GM19467 (cell line): ENCODE data around the gene SPRR1A.

Source experiments
- ATAC-seq: cut with Tn5 transposase; IDR thresholded peaks from one replicate; pipeline ENCODE4 v1.9.1; 2021; ENCODE audit warnings: mild to moderate bottlenecking, moderate library complexity; ENCODE audit not compliant: unreplicated experiment

Gene SPRR1A

GRCh38 chr1:152983743-152984142 is at the start of gene SPRR1A:
Gene SPRR1A (plus strand): TSS chr1:152984081. CDS start chr1:152985231, 1,150 bp downstream.
- no peak for ATAC-seq

DNA sequence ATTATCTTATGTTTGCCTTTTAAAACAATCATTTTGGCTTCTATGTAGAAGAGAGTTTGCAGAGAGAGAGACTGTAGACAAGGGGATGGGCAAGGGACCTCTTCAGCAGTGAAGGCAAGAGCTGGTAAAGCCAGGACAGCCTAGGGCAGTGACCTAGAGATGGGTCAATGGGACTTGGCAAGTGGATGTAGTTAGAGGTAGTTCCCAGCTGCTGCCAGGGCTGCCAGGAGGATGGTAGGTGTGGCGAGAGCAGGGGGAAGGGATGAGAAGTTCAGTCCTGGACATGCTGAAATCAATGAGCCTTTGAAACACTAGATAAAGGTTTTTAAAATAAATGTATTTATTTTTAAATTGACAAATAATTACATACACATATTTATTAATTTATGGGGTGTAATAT is 43.3 kb upstream of the SPRR1A start:
- no peak for ATAC-seq

GRCh38 chr1:152941037-152941711 is 42.7 kb upstream of the SPRR1A start:
- no peak for ATAC-seq

DNA sequence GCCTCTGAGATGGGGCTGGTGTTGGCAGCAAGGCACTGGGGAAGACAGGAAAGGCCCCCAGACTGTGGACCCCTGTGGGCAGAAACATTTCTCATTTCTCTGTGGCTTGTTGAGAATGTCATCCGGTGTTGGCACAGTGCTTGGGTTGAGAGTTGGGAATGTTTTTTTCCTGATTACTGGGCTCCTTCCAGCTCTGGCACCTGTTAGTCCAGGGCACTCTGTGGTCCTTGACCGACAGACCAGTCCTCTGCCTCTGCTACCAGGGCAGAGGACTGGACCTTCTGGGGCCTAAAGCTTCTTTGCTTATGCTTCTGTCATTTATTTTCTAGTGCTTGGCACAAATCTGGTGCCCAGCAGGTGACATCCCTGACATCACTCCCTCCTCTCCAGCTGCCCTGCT is 41.7 kb upstream of the SPRR1A start:
- ATAC-seq = no peak

- no peak for ATAC-seq
These were observed 37.6 kb upstream of the SPRR1A start for GRCh38 chr1:152946248-152946647.

- no peak for ATAC-seq
These were observed 37.1 kb upstream of the SPRR1A start, which contains the start of gene SPRR5 for GRCh38 chr1:152946651-152947256. Gene SPRR5 (plus strand): TSS chr1:152947206. CDS start chr1:152948555, 1,349 bp downstream.

DNA sequence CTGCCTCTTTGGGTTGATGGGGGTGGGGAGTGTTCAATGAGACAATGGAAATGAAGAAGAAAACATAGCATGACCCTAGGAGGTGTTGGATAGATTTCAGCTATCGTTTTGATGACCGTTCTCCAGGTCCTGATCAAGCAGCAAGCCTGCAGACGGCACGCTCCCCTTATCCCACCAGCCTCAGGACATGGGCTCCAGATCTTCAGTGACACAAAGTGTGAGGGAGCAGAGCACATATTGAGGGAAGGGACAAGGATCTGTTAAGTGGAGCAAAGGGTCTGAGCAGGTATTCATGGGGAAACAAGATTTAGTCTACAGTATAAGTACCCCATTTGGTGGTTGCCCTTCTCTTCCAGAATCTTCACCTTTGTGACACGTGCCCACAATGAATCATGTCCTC is 32.2 kb upstream of the SPRR1A start:
- ATAC-seq = no peak

GRCh38 chr1:152953761-152954160 is 30.1 kb upstream of the SPRR1A start:
- ATAC-seq = no peak

- no peak for ATAC-seq
These were observed 29.4 kb upstream of the SPRR1A start for GRCh38 chr1:152954436-152954835.

DNA sequence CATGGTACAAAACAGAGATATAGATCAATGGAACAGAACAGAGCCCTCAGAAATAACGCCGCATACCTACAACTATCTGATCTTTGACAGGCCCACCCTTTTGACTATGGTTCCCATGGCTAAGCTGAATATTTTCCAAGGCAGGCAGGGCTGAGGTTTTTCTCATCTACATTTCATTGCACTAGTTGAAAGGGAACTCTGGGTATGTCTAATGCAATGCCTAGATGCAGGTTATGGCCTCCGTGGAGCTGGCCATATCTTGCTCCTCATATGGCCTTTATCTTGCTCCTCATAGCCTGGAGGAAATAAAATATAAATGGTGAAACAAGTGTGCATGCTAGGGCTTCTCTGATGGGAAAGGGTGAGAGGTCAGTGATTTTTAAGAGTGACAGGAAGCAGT is 26.3 kb upstream of the SPRR1A start:
- no peak for ATAC-seq

GRCh38 chr1:152959273-152959672 is 24.6 kb upstream of the SPRR1A start:
- no peak for ATAC-seq

DNA sequence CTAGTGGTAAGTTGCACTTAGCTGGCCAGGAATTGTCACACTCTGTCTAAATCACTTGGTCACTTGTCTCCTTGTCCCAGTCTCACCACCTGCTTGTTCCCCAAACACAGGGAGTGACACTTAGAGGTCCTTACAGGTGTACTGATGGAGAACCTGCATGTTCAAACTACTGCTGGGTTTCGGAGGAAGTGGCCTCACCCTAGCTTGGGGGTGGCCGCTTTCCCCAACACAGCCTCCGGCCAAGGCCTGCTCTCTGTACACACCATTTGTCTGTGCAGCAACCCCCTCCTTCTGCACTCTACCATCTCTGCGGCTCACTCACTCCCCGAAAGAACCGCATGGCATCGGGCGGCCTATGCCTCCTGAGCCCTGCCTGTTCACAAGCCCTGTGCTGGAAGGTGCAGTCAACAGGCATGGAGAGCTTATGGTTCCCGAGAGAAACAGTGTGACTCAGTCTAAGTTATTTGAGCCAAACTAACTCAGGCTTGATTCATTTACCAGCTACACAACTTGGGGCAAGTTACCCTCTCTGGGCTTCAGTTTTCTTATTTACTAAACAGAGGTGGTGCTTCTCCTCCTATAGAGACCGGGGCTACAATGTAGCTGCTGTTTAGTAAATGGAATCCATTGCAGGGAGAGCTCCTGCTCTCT is 24.0 kb upstream of the SPRR1A start:
- no peak for ATAC-seq

GRCh38 chr1:152960452-152961044 is 23.3 kb upstream of the SPRR1A start:
- ATAC-seq = no peak

DNA sequence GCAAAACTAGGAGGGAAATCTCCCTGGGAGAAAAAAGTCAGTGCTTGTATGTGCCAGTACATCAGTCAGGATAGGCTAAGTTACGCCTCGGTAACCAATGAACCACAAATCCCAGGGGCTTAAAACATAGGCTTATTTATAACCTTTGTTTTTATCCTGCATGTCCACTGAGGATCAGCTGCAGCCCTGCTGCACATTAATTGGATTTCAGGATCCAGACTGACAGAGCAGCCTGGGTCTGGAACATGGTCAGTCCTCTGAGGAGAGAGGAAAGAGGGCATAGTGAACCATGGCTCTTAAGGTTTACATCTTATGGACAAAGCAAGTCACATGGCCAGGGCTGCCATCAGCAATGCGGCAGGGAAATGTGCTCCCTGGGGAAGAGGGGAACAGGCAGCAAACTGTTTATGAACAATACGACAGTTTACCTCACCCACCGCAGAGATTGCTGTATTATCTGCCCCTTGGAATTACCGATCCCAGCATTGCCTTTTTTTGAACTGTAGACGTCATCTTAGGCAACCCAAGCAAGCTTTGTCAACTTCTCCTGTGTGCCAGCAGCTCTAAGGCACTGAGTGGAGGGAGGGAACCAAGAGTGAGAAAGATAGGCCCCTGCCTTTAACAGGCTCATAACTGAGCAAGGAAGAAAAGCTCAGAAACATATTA is 22.5 kb upstream of the SPRR1A start:
- no peak for ATAC-seq

- no peak for ATAC-seq
These were observed 20.9 kb upstream of the SPRR1A start for GRCh38 chr1:152962876-152963415.

GRCh38 chr1:152964536-152964935 is 19.3 kb upstream of the SPRR1A start:
- no peak for ATAC-seq

GRCh38 chr1:152965853-152966252 is 18.0 kb upstream of the SPRR1A start:
- no peak for ATAC-seq

DNA sequence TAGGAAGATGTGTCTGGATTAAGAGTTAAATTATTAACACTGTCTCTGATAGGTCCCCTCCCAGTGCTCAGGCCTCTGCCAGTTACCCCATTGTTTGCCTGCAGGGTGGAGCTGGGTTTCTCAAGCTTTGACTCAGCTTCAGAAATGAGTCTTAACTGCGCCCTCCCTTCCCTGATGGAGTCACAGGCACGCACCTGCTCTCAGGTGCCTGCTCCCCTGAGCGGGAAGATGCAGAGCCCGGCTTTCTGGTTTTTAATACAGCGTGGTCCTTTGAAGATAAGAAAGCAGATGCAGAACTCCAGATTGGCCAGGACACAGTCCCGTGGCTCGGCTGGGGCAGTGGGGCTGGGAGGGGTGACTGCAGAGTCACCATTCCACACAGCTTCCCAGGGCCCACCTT is 16.7 kb upstream of the SPRR1A start:
- no peak for ATAC-seq

DNA sequence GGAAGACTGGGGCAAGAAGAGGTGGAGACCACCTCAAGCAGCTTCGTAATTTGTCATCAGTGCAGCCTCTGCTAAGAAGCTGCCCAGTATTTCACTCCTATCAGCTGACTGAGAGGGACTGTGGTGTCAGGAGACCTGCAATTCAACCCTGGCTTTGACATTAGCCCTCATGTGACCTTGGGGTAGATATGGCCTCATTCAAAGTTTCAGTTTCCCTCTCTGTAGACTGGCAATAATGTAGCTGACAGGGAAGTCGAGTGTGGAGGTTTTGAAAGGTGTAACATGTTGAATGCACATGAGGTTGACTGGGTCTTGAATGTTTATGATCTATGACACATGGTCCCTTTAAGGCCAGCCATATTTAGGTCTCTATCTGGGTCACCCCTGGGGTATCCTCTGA is 15.6 kb upstream of the SPRR1A start:
- peak; percentile 82 for ATAC-seq

- no peak for ATAC-seq
These were observed 14.8 kb upstream of the SPRR1A start for GRCh38 chr1:152969036-152969435.

DNA sequence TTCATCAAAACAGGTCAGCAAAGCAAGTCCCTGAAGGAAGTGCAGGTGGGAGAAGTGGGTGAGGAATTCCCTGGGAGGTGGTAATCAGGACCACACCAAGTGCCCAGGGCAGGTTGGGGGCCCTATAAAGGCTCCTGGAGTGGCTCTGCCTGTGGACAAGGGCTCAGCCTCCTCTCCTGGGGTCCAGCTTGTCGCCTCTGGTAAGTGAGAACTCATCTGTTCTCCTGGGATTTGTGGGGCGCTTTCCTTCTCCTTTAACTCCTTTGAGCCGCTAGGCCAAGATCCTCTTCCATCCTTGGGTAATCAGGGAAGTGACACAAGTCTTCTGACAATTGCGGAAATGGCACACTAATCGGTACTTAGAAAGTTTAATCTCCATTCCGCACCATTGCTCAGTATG is 13.4 kb upstream of the SPRR1A start, which contains the start of gene SPRR4:
Gene SPRR4, plus strand, starts transcription at position 154 of the 400 bp plus-strand sequence. CDS start 1,243 bp downstream, outside the sequence.
- no peak for ATAC-seq
